DMS53 treated with DMSO at 0.1 percent for 48 hours (cell line): ENCODE data around the gene FHAD1.
"Not testable (repeated sequence)": the region's sequence is repeated elsewhere in the genome, so short reads cannot be mapped to it uniquely, and the experiment has no call there.

Experiments
- DNase-seq: peaks from one replicate; lab custom pipeline; 2025; ENCODE audit not compliant: unreplicated experiment; lab: John Stamatoyannopoulos, UW

The FHAD1 gene

DNA sequence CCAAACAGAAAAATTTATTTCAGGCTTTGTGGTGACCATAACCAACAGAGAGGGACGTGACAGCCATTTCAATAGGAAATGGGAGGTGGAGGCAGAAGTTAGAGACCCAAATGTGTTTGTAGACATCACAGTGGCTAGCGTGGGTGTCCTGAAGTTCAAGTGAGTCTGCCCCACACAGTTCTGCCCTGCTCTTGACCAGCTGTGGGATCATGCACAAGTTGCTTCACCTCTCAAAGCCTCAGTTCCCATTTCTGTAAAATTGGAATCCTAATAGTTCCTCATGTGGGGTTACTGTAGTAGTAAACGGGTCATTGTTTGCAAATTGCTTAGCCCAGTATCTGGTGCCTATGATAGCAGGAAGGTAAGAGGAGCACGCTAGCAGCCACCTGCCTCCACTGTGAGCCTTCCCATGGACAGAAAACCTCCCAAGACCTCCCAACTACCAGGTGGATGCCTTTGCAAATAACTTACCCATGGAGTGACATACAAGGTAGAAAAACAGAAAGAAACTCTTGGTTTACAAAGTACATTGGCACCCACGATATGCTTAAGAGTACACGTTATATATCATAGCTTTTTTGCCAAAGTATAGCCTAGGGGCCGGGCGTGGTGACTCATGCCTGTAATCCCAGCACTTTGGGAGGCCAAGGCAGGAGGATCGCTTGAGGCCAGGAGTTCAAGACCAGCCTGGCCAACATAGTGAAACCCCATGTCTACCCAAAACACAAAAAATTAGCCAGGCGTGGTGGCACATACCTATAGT is 29.1 kb downstream of the FHAD1 start:
- no peak for DNase-seq

DNA sequence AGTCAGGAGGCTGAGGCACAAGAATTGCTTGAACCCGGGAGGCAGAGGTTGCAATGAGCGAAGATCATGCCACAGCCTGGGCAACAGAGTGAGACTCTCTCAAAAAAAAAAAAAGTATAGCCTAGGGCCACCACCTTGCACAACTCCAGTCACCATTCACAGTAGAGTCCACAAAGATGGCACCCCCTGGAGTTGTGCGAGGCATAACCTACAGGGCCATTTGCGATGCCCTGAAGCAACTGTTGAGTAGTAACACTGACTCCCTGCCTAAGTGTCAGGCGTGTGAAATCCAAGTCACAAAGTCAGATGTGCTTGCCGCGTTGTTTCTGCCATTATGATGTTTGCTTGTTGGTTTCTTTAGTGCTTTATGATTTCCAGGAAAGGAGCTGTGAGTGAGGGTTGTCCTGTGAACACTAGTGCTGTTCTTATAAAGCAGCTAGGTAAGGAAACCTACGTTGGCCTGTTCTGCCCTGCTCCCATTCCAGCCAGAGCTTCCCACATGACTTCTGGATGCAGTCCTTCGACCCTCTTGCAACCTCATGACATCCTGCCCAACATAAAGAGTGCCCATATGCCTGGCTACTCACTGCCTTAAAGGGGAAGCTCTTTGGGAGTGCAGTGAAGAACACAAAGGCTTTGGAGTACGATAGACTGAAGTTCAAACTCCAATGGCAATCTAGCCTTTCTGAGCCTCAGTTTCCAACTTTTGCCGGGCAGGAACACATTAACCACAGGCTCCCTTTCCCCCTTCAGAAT is 29.8 kb downstream of the FHAD1 start:
- no peak for DNase-seq

DNA sequence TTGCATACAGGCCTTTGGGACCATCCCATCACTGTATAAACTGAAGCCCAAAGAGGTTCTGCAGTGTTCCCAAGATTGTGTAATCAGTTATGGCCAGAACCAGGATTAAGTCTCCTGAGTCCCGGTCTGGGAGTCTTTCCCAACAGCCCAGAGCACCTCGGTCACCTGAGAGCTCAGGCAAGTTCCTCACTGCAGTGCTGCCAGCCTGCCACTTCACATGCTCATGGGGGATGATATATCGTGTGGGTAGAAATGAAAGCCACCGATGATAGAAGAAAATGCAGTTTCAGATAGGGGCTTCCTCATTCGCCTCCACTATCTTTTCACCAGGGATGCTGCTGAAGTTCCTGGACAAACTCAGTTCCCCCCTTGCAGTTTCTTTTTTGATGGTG is 30.4 kb downstream of the FHAD1 start:
- no peak for DNase-seq

DNA sequence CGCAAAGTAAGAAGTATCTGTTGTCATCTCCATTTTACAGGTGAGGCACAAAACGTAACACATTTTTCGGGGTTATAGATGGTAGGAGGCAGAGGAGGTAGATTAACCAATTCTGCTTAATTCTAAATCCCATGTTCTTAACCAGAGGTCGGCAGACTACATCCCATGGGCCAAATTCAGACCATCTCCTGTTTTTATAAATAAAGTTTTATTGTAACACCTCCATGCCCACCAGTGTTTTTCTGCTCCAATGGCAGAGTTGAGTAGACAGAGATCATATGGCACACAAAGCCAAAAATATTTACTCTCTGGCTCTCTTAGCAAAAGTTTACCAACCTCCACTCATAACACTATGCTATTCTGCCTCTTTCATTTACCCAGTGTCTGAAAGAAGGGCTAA is 30.9 kb downstream of the FHAD1 start:
- DNase-seq = no peak

DNA sequence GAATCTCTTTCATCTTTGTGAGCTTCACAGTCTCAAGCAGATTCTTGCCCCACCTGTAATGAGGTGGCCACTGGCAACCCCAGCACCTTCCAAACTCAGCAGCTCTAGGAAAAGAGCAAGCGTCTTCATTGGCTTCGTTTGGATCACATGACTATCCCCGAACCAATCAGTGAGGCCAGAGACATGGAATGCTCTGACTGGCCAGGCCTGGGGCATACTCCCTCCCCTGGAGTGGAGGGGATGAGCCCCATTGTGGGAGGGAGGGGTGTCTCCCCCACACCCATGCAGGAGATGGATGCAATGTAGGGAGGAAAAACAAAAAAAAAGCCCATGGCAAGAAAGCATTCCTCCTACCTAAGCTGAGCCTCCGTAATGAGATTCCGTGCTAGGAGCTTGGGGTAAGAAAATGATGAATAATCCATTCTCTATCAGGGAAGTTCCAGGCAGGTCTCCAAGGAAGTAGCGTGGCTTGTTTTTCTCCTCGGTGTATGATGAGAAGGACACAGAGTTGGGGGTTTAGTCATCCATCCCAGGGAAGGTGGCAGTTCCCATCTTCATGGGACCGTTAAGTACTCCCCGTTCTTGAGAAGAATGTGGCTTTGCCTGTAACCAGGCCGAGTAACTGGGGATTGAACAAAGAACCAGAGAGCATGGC is 32.7 kb downstream of the FHAD1 start:
- no peak for DNase-seq

DNA sequence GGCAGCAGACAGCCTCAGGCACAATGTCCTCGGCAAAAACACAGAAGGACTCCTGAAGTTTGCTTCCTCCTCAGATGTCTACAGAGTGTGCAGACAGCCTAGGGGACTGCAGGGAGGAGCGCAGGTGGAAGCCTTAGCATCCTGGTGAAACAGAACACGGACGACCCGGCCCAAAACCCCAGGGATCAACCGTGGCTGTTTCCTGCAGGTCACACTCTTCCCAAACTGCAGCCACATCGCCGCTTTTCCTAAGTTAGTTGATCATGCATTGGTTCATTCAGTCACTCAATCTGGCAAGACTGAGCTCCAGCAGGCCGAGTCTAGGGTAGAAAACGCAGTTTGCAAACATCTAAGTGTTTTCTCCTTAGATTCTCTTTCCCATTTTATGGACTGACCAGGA is 33.4 kb downstream of the FHAD1 start:
- no peak for DNase-seq

DNA sequence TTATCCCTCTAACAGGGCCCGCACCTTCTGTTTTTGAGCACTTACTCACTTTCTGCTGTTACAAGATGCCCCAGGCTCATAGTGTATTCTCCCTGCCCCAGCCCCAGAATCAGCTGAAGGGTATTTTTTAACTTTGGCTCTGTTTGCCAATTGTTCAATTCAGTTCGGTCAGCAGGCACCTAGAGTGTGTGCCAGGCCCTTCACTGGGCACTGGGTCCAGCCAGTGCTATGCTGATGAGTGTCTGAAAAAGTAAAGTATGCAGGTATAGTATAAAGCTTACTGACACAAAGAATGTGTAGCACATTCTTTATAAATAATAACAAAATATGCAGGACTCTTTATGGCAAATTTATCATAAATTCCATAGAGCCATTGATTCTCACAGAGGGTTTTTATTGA is 35.0 kb downstream of the FHAD1 start:
- no peak for DNase-seq

DNA sequence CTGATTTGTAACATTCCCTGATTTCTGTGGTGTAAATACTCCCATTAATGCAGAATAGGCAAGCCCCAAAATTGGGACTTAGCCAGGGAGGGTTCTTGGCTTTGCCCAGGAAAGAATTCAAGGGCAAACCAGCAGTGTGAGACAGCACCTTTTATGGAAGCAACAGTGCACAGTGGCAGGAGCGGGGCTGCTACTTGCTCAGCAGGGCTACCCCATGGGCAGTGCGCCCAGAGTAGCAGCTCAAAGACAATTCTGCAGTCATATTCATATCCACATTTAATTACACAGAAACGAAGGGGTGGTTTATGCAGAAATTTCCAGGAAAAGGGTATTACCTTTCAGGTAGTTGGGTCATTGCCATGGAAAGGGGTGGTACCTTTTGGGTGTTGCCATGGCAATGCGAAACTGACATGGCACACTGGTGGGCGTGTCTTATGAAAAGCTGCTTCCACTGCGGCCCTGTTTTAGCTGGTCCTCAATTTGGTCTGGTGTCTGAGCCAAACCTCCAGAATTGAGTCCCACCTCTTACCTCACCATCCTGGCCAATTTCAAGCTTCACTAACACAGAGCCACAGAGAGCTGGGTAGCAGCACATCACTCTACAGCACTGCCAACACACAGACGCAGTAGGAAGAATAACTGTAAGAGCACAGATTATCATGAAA is 35.9 kb downstream of the FHAD1 start:
- DNase-seq = no peak

DNA sequence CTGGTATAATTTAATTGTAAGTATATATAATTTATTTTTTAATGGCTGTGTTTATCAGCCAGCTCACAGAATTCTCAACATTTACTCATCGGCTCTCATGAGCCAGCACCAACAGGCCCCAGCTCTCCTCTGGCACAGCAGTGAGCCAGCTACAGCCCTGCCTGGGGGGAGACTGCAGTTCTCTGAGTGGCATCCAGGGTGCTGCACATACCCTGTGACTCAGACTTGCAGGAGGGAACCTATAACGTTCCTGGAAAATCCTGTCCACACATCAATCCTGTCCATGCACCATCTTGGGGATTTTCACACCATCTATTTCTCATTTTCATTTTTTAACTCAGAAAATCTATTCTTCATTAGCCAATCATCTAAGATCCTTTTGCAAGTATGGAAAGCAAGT is 36.5 kb downstream of the FHAD1 start:
- no peak for DNase-seq

DNA sequence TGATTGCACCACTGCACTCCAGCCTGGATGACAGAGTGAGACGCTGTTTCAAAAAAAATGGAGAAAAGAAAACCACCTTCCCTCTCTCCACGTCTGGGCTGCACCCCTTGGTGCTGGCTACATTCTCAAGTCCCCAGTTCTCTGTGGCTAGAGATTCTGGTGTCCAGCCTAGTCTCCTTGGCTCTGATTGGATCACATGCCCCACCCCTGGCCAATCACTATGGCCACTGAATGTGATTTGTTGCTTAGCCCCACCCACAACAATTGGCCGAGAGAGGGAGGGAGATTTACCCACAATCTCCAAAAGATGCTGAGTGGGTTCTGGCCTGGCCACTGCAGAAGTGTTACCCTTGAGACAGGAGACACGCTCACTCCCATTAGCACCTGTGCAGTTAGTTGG is 39.4 kb downstream of the FHAD1 start:
- no peak for DNase-seq

DNA sequence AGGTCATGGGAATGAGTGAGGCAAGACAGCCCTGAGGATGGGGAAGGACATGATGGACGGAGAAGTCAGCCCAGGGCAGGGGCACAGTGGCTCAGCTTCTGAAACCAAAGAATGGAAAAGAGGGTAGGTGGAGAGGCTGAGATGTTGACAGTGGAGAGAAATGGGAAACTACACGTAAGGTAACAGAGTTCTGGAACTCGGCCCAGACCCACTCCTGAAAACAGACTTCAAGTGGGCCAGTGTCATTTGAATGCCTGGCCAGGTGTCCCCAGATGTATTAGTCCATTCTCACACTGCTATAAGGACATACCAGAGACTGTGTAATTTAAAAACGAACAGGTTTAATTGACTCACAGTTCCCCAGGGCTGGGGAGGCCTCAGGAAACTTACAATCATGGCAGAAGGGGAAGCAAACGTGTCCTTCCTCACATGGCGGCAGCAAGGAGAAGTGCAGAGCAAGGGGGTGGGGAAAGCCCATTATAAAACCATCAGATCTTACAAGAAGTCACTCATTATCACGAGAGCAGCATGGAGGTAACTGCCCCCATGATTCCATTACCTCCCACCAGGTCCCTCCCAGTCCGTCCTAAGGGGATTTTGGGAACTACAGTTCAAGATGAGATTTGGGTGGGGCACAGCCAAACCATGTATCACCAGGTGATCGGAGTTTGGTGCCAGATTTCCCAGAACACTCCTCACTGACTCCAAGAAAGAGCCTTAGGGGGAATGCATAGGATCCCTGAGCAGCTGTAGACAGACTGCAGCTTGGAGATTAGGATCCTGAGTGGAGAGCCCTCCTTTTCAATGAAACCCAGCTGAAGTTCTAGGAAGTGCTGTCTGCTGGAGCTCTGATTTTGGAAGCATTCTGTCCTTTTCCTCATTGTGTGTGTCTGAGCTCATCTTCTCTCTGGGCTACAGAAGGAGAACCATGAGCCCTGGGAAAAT is 40.3 kb downstream of the FHAD1 start:
- no peak for DNase-seq

DNA sequence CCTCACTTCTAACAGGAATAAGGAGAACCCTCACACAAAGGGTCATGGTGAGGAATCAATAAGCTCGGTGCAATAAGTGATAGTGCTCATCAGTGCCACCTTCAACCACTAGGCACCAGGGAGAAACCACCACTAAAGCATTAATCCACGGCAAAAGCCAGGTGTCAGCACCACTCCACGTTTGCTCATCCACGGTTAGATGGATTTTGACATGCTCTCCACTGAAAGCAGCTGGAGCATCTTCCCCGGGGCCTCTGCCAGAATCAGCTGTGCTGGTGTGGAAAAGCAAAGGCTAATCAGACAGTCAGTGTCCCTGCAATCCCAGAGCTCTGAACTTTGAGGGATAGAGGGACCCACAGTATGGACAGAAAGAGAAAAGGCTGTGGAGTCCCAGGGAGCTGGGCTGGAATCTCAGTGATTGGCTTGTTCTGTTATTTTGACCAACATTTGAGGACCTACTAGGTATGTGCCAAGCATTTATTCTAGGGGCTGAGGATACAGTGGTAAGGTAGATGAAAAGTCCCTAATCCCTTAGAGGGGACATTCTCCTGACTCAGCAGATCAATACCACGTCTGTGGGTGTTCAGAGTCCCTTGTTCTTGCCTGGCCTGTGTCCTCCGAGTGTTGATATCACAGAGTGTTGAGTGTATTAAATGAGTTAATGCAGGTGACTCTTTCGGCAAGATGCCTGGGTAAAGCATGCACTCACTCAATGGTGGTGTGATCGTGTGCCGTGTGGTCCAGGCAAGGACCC is 41.3 kb downstream of the FHAD1 start:
- peak; percentile 47 for DNase-seq

DNA sequence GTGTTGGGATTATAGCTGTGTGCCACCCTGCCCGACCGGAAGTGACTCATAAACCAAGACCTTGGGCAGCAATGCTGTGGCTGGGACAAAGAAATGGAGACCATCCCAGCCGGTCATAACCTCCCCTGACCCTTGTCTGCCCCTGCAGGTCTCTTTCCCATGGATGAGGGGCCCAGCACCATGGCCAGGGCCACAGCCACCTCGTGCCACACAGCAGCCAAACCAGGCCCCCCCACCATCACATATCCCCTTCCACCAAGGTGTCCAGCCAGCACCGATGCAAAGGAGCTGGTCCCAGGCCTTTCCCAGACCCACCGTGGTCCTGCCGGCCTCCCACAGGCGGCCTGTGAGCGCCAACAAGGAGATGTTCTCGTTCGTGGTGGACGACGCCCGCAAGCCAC is 42.2 kb downstream of the FHAD1 start:
- DNase-seq = no peak

DNA sequence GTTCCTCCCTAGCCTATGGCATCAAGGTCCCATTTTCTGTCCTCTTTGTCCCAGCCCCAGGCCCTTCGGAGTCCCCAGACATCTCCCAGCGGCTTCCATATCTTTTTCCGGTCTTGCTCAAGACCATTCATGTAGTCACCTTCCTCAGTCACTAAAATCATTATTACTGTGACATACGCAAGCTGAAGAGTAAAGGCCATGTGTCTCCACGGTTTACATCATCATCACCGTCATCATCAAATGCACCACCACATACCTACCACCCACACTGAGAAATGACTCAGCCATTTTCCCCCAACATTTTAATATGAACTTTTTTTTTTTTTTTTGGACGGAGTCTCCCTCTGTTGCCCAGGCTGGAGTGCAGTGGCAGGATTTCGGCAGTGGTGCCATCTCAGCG is 43.4 kb downstream of the FHAD1 start:
- no peak for DNase-seq

DNA sequence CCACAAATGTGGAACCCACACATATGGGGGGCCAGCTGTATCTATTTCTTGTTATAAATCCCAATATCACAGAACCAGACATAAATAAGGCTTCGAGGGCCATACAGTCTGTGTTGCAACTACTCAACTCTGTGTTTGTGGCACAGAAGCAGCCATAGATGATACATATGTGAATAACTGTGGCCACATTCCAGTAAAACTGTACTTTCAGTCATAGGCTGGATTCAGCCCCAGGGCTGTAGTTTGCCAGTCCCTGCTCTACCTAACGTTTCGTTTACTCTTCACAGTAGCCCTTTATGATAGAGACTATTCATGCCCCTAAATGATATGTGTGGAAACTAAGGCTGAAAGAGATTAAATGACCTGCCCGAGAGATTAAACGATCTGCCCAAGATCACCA is 48.7 kb downstream of the FHAD1 start:
- DNase-seq = no peak

DNA sequence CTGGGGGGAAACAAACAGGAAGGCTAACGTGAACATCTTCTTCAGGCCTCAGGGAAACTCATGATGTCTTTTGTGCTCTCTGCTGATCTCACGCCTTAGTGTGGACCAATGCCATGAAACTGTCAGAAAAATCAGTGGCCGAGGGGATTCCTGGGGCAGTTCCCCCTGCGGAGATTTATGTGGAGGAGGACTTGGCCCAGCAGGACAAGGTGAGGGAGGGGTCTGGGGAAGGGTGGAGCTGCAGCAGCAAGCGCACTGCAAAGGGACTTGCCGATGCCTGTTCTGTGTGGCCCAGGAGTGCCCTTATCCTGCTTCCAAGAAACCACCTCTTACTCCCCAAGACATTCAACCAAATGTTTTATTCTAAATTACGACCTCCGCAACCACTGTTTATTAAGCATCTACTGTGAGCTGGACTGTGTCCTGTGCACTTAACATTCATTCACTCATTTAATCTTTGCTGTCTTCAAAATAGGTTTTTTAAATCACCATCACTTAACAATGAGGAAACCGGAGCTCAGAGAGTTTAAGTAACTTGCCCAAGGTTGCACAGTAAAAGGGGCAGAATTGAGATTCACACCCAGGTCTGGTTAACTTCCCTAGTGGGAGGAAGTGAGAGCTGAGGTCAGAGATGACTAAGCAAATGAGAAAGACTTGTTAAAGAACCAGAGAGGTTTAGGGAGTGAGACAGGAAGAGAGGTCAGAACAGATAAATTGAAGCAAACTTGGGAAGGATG is 49.7 kb downstream of the FHAD1 start:
- DNase-seq = no peak

DNA sequence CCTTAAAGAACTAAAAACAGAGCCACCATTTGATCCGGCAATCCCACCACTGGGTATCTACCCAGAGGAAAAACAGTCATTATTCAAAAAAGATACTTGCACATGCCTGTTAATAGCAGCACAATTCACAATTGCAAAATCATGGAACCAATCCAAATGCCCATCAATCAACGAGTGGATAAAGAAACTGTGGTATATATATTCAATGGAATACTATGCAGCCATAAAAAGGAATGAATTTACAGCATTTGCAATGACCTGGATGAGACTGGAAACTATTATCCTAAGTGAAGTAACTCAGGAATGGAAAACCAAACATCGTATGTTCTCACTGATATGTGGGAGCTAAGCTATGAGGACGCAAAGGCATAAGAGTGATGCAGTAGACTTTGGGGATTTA is 51.0 kb downstream of the FHAD1 start:
- not testable (repeated sequence) for DNase-seq

DNA sequence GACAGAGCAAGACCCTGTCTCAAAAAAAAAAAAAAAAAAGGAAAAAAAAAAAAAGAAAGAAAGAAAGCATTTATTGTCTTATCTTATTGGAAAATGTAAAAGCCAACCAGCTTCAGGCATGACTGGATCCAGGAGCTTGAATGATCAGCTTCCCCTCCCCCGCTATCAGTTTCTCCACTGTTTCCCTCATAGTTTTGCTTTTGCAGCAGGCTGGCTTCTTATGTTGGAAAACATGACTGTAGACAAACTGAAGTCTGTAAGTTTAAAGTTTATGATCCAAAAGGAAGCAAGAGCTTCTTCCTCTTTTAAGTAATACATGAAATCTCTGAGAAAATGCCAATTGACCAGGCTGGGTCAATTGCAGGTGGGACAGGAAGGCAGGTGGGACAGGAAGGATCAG is 52.2 kb downstream of the FHAD1 start:
- no peak for DNase-seq

DNA sequence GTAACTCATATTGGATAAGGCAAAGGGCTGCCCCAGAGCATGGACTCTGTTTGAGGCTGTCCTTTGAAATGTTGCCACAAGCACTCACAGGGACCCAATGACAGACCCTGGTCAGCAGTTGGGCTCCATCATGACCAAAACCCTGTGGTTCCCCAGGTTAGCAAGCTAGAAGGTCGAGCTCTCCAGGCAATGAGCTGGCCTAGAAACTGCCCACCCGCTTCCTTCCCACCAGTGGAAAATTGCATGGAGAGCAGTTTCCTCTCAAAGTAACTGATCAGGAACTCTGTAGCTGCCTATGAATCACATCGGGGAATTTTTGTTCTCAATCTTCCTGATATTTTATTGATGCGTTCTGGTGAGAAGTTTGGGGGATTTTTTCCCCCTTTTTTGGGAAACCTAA is 52.8 kb downstream of the FHAD1 start:
- no peak for DNase-seq
